Measurements from ENCODE around the gene OR7C2. TPM values are rescaled to one million over a fixed set of nuclear protein-coding genes. Genes with fewer than 3 reads are reported as not detected.

Gene OR7C2
- total RNA-seq, 2 donors from 2014 or later, result not detected

- Mint-ChIP-seq H3K9me3 (peaks cover 78% of the 10 kb centered on the region), H3K36me3 (ENCODE audit: low read depth) (no peaks in the 10 kb centered on the region), H3K27me3 (ENCODE audit: insufficient read depth) (no peaks in the 10 kb centered on the region), H3K4me1 (no peaks in the 10 kb centered on the region), H3K27ac (no peak overlapping the region), H3K4me3 (no peak overlapping the region)
- no peak overlapping the region for H3K9ac ChIP-seq (ENCODE audit: extremely low read depth, low read length, poor library complexity, severe bottlenecking)
- DNase-seq, result peak; percentile 96
- no peaks in the 10 kb centered on the region for H3K36me3 ChIP-seq (ENCODE audit: control insufficient read depth, insufficient read depth, low read length)
- H3K4me3 ChIP-seq (ENCODE audit: low read length), result no peak overlapping the region
- no peaks in the 10 kb centered on the region for H3K27me3 ChIP-seq (ENCODE audit: control insufficient read depth, insufficient read depth, low read length, poor library complexity, severe bottlenecking)
- WGBS, 2 experiments (ENCODE audit: insufficient coverage in 1 of 2, insufficient read length in 1 of 2), result 78 to 80% methylated on average over 18 to 24 of the region's 24 CpGs
- H3K27ac ChIP-seq (ENCODE audit: low read depth, low read length), result no peak overlapping the region
- H3K4me1 ChIP-seq (ENCODE audit: control insufficient read depth, insufficient read depth, low read length), result no peaks in the 10 kb centered on the region
- no peak for TF ChIP-seq CTCF (conservative IDR thresholded peaks at IDR 0.05)
- peaks cover 42% of the 10 kb centered on the region for H3K9me3 ChIP-seq (ENCODE audit: control insufficient read depth, low read length)
Measured at GRCh38 chr19:14954071-14954655, 12.9 kb downstream of the OR7C2 start.

GRCh38 chr19:14957464-14957863 lies 16.2 kb downstream of the OR7C2 start:
- DNase-seq, result no peak
- Mint-ChIP-seq H3K4me3 (no peak overlapping the region), H3K27ac (no peak overlapping the region), H3K4me1 (no peaks in the 10 kb centered on the region), H3K9me3 (peaks cover 66% of the 10 kb centered on the region), H3K36me3 (ENCODE audit: low read depth) (peaks cover 4% of the 10 kb centered on the region), H3K27me3 (ENCODE audit: insufficient read depth) (no peaks in the 10 kb centered on the region)
- no peak overlapping the region for H3K27ac ChIP-seq (ENCODE audit: low read depth, low read length)
- peaks cover 65% of the 10 kb centered on the region for H3K9me3 ChIP-seq (ENCODE audit: control insufficient read depth, low read length)
- WGBS, 2 experiments (ENCODE audit: insufficient coverage in 1 of 2, insufficient read length in 1 of 2), result 69 to 72% methylated on average over 3 of the region's 3 CpGs
- H3K36me3 ChIP-seq (ENCODE audit: control insufficient read depth, insufficient read depth, low read length), result no peaks in the 10 kb centered on the region
- TF ChIP-seq CTCF (conservative IDR thresholded peaks at IDR 0.05), result no peak
- no peaks in the 10 kb centered on the region for H3K4me1 ChIP-seq (ENCODE audit: control insufficient read depth, insufficient read depth, low read length)
- no peak overlapping the region for H3K9ac ChIP-seq (ENCODE audit: extremely low read depth, low read length, poor library complexity, severe bottlenecking)
- H3K4me3 ChIP-seq (ENCODE audit: low read length), result no peak overlapping the region
- H3K27me3 ChIP-seq (ENCODE audit: control insufficient read depth, insufficient read depth, low read length, poor library complexity, severe bottlenecking), result no peaks in the 10 kb centered on the region

GRCh38 chr19:14959263-14959662 lies 18.0 kb downstream of the OR7C2 start:
- Histone ChIP-seq H3K9ac (ENCODE audit: extremely low read depth, low read length, poor library complexity, severe bottlenecking) (no peak overlapping the region), H3K36me3 (ENCODE audit: control insufficient read depth, insufficient read depth, low read length) (no peaks in the 10 kb centered on the region), H3K4me1 (ENCODE audit: control insufficient read depth, insufficient read depth, low read length) (no peaks in the 10 kb centered on the region), H3K27me3 (ENCODE audit: control insufficient read depth, insufficient read depth, low read length, poor library complexity, severe bottlenecking) (no peaks in the 10 kb centered on the region), H3K27ac (ENCODE audit: low read depth, low read length) (no peak overlapping the region), H3K4me3 (ENCODE audit: low read length) (no peak overlapping the region), H3K9me3 (ENCODE audit: control insufficient read depth, low read length) (peaks cover 71% of the 10 kb centered on the region)
- WGBS, 2 experiments (ENCODE audit: insufficient coverage in 1 of 2, insufficient read length in 1 of 2), result 50 to 75% methylated on average over 1 of the region's 1 CpG
- no peaks in the 10 kb centered on the region for H3K27me3 Mint-ChIP-seq (ENCODE audit: insufficient read depth)
- H3K4me1 Mint-ChIP-seq, result no peaks in the 10 kb centered on the region
- peaks cover 4% of the 10 kb centered on the region for H3K36me3 Mint-ChIP-seq (ENCODE audit: low read depth)
- DNase-seq, result no peak
- peaks cover 63% of the 10 kb centered on the region for H3K9me3 Mint-ChIP-seq
- TF ChIP-seq CTCF (conservative IDR thresholded peaks at IDR 0.05), result no peak
- no peak overlapping the region for H3K27ac Mint-ChIP-seq
- no peak overlapping the region for H3K4me3 Mint-ChIP-seq
